Measurements from ENCODE around the gene ZNF335. TPM values are rescaled to one million over a fixed set of nuclear protein-coding genes. Genes with fewer than 3 reads are reported as not detected.

The ZNF335 gene
- total RNA-seq, 1 donor from 2014 or later, result 7.2 TPM

DNA sequence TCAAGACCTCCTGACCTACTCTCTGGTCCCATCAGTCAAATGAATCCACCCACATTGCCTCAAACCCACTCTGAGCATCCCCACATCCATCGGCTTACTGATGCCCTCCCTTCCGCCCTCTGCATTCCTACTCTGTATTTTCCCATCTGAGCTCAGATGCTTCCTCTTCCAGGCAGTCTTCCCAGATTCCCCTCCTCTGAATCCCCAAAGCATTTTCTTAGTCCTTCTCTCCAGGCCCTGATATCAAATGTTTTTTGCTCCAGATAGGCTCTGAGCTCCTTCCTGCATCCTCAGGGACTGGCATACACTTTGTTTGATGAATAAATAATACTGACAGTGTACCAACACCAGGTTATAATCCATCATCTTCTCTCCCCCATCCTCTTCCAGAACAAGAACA is 63.9 kb downstream of the ZNF335 start:
- peaks cover 20% of the 10 kb centered on the region for H3K36me3 Mint-ChIP-seq
- H3K4me3 Mint-ChIP-seq, result peak overlapping the region; percentile 44
- H3K27me3 Mint-ChIP-seq (ENCODE audit: insufficient read depth, low read depth), result peaks cover 5% of the 10 kb centered on the region
- Histone ChIP-seq H2AFZ (replicated peaks) (no peak overlapping the region), H4K20me1 (ENCODE audit: low read depth) (no peaks in the 10 kb centered on the region), H3K4me1 (peaks cover 5% of the 10 kb centered on the region), H3K4me3 (no peak overlapping the region), H3K9me3 (ENCODE audit: low read depth) (no peaks in the 10 kb centered on the region), H3K79me2 (ENCODE audit: low read depth) (peaks cover 7% of the 10 kb centered on the region), H3K36me3 (no peaks in the 10 kb centered on the region), H3K27me3 (peaks cover 4% of the 10 kb centered on the region), H3K4me2 (no peak overlapping the region), H3K27ac (no peak overlapping the region), H3K9ac (no peak overlapping the region), H3F3A (ENCODE audit: low read depth) (peaks cover 9% of the 10 kb centered on the region)
- no peak for DNase-seq (ENCODE audit: low spot score)
- H3K27ac Mint-ChIP-seq, result peak overlapping the region; percentile 30
- H3K9me3 Mint-ChIP-seq, result no peaks in the 10 kb centered on the region
- peaks cover 23% of the 10 kb centered on the region for H3K4me1 Mint-ChIP-seq
- TF ChIP-seq, protein P1, sequence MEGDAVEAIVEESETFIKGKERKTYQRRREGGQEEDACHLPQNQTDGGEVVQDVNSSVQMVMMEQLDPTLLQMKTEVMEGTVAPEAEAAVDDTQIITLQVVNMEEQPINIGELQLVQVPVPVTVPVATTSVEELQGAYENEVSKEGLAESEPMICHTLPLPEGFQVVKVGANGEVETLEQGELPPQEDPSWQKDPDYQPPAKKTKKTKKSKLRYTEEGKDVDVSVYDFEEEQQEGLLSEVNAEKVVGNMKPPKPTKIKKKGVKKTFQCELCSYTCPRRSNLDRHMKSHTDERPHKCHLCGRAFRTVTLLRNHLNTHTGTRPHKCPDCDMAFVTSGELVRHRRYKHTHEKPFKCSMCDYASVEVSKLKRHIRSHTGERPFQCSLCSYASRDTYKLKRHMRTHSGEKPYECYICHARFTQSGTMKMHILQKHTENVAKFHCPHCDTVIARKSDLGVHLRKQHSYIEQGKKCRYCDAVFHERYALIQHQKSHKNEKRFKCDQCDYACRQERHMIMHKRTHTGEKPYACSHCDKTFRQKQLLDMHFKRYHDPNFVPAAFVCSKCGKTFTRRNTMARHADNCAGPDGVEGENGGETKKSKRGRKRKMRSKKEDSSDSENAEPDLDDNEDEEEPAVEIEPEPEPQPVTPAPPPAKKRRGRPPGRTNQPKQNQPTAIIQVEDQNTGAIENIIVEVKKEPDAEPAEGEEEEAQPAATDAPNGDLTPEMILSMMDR (IDR thresholded peaks at IDR 0.05), result no peak
- TF ChIP-seq EZH2phosphoT487 (IDR thresholded peaks at IDR 0.05) (no peak), EZH2 (IDR thresholded peaks at IDR 0.05) (no peak)

DNA sequence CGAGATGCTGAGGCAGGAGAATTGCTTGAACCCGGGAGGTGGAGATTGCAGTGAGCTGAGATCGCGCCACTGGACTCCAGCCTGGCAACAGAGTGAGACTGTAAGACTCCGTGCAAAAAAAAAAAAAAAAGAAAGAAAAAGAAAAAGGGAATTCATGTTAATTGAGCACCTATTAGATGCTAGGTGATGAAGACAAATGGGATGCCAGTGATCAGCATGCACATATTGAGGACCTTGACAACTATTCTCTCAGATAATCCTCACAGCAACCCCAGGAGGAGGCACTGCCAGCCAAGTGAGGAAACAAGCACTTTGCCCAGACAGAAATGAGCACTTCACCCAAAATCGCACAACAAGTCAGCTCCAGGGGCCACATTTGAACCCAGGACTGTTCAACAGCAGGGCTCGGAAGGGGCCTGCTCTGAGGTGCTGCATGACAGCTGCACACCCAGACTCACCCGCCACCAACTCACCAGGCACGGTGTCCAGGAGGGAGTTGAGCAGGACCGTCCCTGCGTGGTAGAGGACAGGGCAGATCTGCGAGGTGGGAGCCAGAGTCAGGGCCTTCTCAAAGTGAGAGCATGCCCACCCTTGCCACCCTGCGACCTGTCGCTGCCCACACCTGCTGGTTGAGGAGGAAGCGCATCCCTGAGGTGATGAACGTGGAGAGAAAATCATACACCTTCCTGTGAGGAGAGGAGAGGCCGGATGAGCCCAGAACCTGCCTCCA is 64.6 kb downstream of the ZNF335 start:
- Mint-ChIP-seq H3K4me3 (peak overlapping the region; percentile 64), H3K9me3 (no peaks in the 10 kb centered on the region), H3K27me3 (ENCODE audit: insufficient read depth, low read depth) (peaks cover 5% of the 10 kb centered on the region), H3K36me3 (peaks cover 20% of the 10 kb centered on the region), H3K27ac (no peak overlapping the region), H3K4me1 (peaks cover 20% of the 10 kb centered on the region)
- Histone ChIP-seq H3K79me2 (ENCODE audit: low read depth) (peaks cover 7% of the 10 kb centered on the region), H4K20me1 (ENCODE audit: low read depth) (no peaks in the 10 kb centered on the region), H3K27ac (no peak overlapping the region), H3K36me3 (no peaks in the 10 kb centered on the region), H3K9ac (no peak overlapping the region), H3K27me3 (peaks cover 2% of the 10 kb centered on the region), H3F3A (ENCODE audit: low read depth) (peaks cover 9% of the 10 kb centered on the region), H2AFZ (replicated peaks) (no peak overlapping the region), H3K4me2 (no peak overlapping the region), H3K9me3 (ENCODE audit: low read depth) (no peaks in the 10 kb centered on the region), H3K4me3 (no peak overlapping the region), H3K4me1 (peaks cover 2% of the 10 kb centered on the region)
- no peak for DNase-seq (ENCODE audit: low spot score)
- TF ChIP-seq EZH2phosphoT487 (IDR thresholded peaks at IDR 0.05) (no peak), EZH2 (IDR thresholded peaks at IDR 0.05) (no peak)
- TF ChIP-seq, protein P1 (IDR thresholded peaks at IDR 0.05), result no peak

DNA sequence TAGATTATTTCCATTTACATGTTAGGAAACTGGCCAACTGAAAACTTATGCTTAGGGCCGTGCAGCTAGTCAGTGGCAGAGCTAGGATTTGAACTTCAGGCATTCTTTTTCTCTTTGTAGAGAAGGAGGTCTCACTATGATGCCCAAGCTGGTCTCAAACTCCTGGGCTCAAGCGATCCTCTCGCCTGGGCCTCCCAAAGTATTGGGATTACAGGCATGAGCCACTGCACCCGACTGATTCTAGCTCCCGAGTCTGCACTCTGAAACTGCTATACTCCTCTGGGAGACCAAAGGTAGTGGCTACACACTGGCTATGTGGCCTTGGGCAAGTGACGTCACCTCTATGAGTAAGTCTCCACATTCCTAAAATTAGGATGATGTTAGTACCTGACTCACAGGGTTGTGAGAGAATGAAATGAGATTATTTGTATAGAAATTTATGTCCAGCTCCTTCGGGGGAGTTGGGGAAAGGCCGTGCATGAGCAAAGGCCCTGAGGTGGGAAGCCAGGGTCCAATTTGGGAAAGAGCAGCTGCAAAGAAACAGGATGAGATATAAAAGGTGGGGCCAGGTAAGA is 66.4 kb downstream of the ZNF335 start:
- DNase-seq (ENCODE audit: low spot score), result no peak
- no peak overlapping the region for H3K4me2 ChIP-seq

More for the DNA sequence above, 66.4 kb downstream of the ZNF335 start:
- H3F3A ChIP-seq (ENCODE audit: low read depth), result no peaks in the 10 kb centered on the region
- H3K4me1 ChIP-seq, result no peaks in the 10 kb centered on the region
- no peaks in the 10 kb centered on the region for H3K27me3 ChIP-seq
- no peaks in the 10 kb centered on the region for H4K20me1 ChIP-seq (ENCODE audit: low read depth)
- H3K9ac ChIP-seq, result no peak overlapping the region
- H3K4me3 ChIP-seq, result no peak overlapping the region
- Mint-ChIP-seq H3K27me3 (ENCODE audit: insufficient read depth, low read depth) (peaks cover 4% of the 10 kb centered on the region), H3K9me3 (no peaks in the 10 kb centered on the region), H3K36me3 (peaks cover 20% of the 10 kb centered on the region), H3K27ac (no peak overlapping the region), H3K4me1 (peaks cover 15% of the 10 kb centered on the region), H3K4me3 (no peak overlapping the region)
- no peak overlapping the region for H3K27ac ChIP-seq
- H3K36me3 ChIP-seq, result no peaks in the 10 kb centered on the region
- H3K79me2 ChIP-seq (ENCODE audit: low read depth), result peaks cover 7% of the 10 kb centered on the region
- H2AFZ ChIP-seq (replicated peaks), result no peak overlapping the region
- no peaks in the 10 kb centered on the region for H3K9me3 ChIP-seq (ENCODE audit: low read depth)
- no peak for TF ChIP-seq EZH2phosphoT487 (IDR thresholded peaks at IDR 0.05)
- no peak for TF ChIP-seq EZH2 (IDR thresholded peaks at IDR 0.05)
- TF ChIP-seq, protein P1 (IDR thresholded peaks at IDR 0.05), result no peak
